ENCODE results near the gene TLE2. TPM values are rescaled to one million over a fixed set of nuclear protein-coding genes. Genes with fewer than 3 reads are reported as not detected.
A peak's percentile ranks its signal among the peaks of the same experiment; 100 is the strongest.

The TLE2 gene
- polyA plus RNA-seq, 2 of the 4 experiments (the other 2 are of a cell fraction): 2.1 to 2.6 TPM

DNA sequence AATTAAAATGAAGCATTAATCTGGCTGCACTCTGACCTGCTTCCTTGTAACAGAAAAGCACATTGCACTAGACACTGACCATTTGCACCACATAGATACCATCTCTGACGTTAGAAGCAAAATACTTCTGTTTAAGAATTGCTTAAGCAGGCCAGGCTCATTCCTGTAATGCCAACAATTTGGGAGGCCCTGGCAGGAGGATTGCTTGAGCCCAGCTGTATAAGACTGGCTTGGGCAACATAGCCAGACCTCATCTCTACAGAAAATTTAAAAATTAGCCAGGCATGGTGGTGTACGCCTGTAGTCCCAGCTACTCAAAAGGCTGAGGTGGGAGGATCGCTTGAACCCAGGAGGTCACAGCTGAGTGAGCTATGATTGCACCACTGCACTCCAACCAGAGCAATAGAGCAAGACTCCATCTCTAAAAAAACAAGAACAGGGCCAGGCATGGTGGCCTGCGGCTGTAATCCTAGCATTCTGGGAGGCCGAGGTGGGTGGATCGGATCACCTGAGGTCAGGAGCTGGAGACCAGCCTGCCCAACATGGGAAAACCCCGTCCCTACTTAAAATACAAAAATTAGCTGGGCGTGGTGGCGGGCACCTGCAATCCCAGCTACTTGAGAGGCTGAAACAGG is 58.8 kb downstream of the TLE2 start:
- Histone ChIP-seq H3K4me3 (no peak overlapping the region), H3K4me2 (no peak overlapping the region), H3K9me3 (no peaks in the 10 kb centered on the region), H3K27ac (no peak overlapping the region), H3K4me1 (no peaks in the 10 kb centered on the region)
- DNase-seq (ENCODE audit: low read depth in 1 of 2, low spot score in 1 of 2): peak in 1 of 2 experiments; percentile 32
- TF ChIP-seq, protein P1, sequence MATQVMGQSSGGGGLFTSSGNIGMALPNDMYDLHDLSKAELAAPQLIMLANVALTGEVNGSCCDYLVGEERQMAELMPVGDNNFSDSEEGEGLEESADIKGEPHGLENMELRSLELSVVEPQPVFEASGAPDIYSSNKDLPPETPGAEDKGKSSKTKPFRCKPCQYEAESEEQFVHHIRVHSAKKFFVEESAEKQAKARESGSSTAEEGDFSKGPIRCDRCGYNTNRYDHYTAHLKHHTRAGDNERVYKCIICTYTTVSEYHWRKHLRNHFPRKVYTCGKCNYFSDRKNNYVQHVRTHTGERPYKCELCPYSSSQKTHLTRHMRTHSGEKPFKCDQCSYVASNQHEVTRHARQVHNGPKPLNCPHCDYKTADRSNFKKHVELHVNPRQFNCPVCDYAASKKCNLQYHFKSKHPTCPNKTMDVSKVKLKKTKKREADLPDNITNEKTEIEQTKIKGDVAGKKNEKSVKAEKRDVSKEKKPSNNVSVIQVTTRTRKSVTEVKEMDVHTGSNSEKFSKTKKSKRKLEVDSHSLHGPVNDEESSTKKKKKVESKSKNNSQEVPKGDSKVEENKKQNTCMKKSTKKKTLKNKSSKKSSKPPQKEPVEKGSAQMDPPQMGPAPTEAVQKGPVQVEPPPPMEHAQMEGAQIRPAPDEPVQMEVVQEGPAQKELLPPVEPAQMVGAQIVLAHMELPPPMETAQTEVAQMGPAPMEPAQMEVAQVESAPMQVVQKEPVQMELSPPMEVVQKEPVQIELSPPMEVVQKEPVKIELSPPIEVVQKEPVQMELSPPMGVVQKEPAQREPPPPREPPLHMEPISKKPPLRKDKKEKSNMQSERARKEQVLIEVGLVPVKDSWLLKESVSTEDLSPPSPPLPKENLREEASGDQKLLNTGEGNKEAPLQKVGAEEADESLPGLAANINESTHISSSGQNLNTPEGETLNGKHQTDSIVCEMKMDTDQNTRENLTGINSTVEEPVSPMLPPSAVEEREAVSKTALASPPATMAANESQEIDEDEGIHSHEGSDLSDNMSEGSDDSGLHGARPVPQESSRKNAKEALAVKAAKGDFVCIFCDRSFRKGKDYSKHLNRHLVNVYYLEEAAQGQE (IDR thresholded peaks at IDR 0.05): no peak
- TF ChIP-seq MAZ (IDR thresholded peaks at IDR 0.05; ENCODE audit: borderline replicate concordance, low read depth, low read length): no peak
- TF ChIP-seq MAFK (IDR thresholded peaks at IDR 0.05; ENCODE audit: partially characterized antibody): no peak
- TF ChIP-seq TFCP2L1 (CRISPR knock-in tag; IDR thresholded peaks at IDR 0.05): no peak
- TF ChIP-seq FOSL2 (IDR thresholded peaks at IDR 0.05): no peak
- TF ChIP-seq FOSL2 (CRISPR knock-in tag; IDR thresholded peaks at IDR 0.05): no peak
- TF ChIP-seq RFX5 (IDR thresholded peaks at IDR 0.05): no peak
- no peak for TF ChIP-seq ZFP36 (IDR thresholded peaks at IDR 0.05; ENCODE audit: borderline replicate concordance, partially characterized antibody)
- TF ChIP-seq EP300 (IDR thresholded peaks at IDR 0.05): no peak
- TF ChIP-seq PHF8 (IDR thresholded peaks at IDR 0.05; ENCODE audit: borderline replicate concordance, low read depth): no peak
- TF ChIP-seq HEYL (CRISPR knock-in tag; IDR thresholded peaks at IDR 0.05): no peak
- TF ChIP-seq, protein P2, sequence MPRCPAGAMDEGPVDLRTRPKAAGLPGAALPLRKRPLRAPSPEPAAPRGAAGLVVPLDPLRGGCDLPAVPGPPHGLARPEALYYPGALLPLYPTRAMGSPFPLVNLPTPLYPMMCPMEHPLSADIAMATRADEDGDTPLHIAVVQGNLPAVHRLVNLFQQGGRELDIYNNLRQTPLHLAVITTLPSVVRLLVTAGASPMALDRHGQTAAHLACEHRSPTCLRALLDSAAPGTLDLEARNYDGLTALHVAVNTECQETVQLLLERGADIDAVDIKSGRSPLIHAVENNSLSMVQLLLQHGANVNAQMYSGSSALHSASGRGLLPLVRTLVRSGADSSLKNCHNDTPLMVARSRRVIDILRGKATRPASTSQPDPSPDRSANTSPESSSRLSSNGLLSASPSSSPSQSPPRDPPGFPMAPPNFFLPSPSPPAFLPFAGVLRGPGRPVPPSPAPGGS (IDR thresholded peaks at IDR 0.05): no peak
- TF ChIP-seq KDM5A (IDR thresholded peaks at IDR 0.05): no peak
- TF ChIP-seq, protein P3, sequence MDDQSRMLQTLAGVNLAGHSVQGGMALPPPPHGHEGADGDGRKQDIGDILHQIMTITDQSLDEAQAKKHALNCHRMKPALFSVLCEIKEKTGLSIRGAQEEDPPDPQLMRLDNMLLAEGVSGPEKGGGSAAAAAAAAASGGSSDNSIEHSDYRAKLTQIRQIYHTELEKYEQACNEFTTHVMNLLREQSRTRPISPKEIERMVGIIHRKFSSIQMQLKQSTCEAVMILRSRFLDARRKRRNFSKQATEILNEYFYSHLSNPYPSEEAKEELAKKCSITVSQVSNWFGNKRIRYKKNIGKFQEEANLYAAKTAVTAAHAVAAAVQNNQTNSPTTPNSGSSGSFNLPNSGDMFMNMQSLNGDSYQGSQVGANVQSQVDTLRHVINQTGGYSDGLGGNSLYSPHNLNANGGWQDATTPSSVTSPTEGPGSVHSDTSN (IDR thresholded peaks at IDR 0.05): no peak
- ATAC-seq: no peak
- ChIA-PET POLR2A (interaction anchor here (0.7 kb wide), 1 partner anchor 35 kb away, joined by 7 read pairs; no protein-coding TSS in a partner anchor), CTCF (interaction anchor here (0.7 to 1.2 kb wide), 2 partner anchors 11 to 19 kb away, joined by 3 to 6 read pairs; no protein-coding TSS in a partner anchor)
- no peak for FAIRE-seq
- WGBS (ENCODE audit: missing lambda C conversion rate): 71% methylated on average over 8 of the region's 9 CpGs

DNA sequence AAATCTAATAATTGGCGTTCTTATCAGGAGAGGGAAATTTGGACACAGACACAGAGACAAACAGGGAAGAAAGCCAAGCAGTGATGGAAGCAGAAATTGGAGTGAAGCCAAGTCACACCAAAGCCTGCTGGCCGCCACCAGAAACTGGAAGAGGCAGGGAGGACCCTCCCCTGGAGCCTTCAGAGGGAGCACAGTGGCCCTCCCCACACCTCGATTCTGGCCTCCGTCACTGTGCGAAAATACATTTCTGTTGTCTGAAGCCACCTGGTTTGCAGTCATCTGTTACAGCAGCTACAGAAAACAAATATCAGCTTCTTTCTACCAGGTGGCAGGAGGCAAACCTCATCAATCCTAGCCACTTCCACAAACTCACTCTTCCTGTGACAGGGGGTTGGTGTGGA is 60.0 kb downstream of the TLE2 start:
- no peak for ATAC-seq
- 72% methylated on average over 5 of the region's 5 CpGs for WGBS (ENCODE audit: missing lambda C conversion rate)
- H3K4me1 ChIP-seq: no peaks in the 10 kb centered on the region
- no peaks in the 10 kb centered on the region for H3K9me3 ChIP-seq
- H3K27ac ChIP-seq: no peak overlapping the region
- no peak overlapping the region for H3K4me2 ChIP-seq
- H3K4me3 ChIP-seq: no peak overlapping the region
- ChIA-PET POLR2A (no interaction called here), CTCF (interaction anchor here (1.1 to 1.3 kb wide), 4 partner anchors 11 to 37 kb away, joined by 3 to 5 read pairs (median 4); no protein-coding TSS in a partner anchor)
- FAIRE-seq: no peak
- TF ChIP-seq MYC (IDR thresholded peaks at IDR 0.05; ENCODE audit: borderline replicate concordance, low read length) (no peak), HOXB13 (CRISPR knock-in tag; IDR thresholded peaks at IDR 0.05; ENCODE audit: low read depth) (no peak), KDM1A (IDR thresholded peaks at IDR 0.05; ENCODE audit: low read depth) (no peak), CBX8 (IDR thresholded peaks at IDR 0.05) (no peak), ZSCAN20 (CRISPR knock-in tag; IDR thresholded peaks at IDR 0.05) (no peak), TP53 (CRISPR knock-in tag; IDR thresholded peaks at IDR 0.05) (no peak), CHD4 (IDR thresholded peaks at IDR 0.05; ENCODE audit: borderline replicate concordance) (no peak), RNF2 (IDR thresholded peaks at IDR 0.05; ENCODE audit: borderline replicate concordance, low read depth) (no peak), SREBF2 (IDR thresholded peaks at IDR 0.05) (no peak), EHF (CRISPR knock-in tag; IDR thresholded peaks at IDR 0.05) (no peak), ZNF302 (CRISPR knock-in tag; IDR thresholded peaks at IDR 0.05) (no peak)
- TF ChIP-seq, protein P4, sequence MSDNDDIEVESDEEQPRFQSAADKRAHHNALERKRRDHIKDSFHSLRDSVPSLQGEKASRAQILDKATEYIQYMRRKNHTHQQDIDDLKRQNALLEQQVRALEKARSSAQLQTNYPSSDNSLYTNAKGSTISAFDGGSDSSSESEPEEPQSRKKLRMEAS (IDR thresholded peaks at IDR 0.05): no peak
- TF ChIP-seq, protein P5, sequence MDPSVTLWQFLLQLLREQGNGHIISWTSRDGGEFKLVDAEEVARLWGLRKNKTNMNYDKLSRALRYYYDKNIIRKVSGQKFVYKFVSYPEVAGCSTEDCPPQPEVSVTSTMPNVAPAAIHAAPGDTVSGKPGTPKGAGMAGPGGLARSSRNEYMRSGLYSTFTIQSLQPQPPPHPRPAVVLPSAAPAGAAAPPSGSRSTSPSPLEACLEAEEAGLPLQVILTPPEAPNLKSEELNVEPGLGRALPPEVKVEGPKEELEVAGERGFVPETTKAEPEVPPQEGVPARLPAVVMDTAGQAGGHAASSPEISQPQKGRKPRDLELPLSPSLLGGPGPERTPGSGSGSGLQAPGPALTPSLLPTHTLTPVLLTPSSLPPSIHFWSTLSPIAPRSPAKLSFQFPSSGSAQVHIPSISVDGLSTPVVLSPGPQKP (IDR thresholded peaks at IDR 0.05; ENCODE audit: low read depth, low read length): no peak
- TF ChIP-seq, protein P6, sequence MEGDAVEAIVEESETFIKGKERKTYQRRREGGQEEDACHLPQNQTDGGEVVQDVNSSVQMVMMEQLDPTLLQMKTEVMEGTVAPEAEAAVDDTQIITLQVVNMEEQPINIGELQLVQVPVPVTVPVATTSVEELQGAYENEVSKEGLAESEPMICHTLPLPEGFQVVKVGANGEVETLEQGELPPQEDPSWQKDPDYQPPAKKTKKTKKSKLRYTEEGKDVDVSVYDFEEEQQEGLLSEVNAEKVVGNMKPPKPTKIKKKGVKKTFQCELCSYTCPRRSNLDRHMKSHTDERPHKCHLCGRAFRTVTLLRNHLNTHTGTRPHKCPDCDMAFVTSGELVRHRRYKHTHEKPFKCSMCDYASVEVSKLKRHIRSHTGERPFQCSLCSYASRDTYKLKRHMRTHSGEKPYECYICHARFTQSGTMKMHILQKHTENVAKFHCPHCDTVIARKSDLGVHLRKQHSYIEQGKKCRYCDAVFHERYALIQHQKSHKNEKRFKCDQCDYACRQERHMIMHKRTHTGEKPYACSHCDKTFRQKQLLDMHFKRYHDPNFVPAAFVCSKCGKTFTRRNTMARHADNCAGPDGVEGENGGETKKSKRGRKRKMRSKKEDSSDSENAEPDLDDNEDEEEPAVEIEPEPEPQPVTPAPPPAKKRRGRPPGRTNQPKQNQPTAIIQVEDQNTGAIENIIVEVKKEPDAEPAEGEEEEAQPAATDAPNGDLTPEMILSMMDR (IDR thresholded peaks at IDR 0.05): no peak
- no peak for DNase-seq (ENCODE audit: low read depth in 1 of 2, low spot score in 1 of 2)

Measured in A549 (cell line).